HepG2 (cell line): ENCODE data around the gene COL5A1. TPM values are rescaled to one million over a fixed set of nuclear protein-coding genes. Genes with fewer than 3 reads are reported as not detected.

Experiments used
- ATAC-seq: fragments of 200-7000 bp; cut with Tn5 transposase; 3 replicates; pipeline ENCODE4 v1.9.1; 2020; ENCODE audit warnings: mild to moderate bottlenecking, moderate library complexity
- BruUV-seq: library from RNA; stranded (reverse); fragments of 400-500 nt; replicated peaks from 2 replicates; lab custom pipeline; 2021; lab: Mats Ljungman, UMichigan
- CTCF ChIA-PET: fragments of 300-600 bp; formaldehyde crosslinking; extraction: SDS; loops from one replicate; lab custom pipeline; 2021; ENCODE audit warnings: low total read pairs, inconsistent platforms, low intra/inter-chr PET ratio; lab: Yijun Ruan, JAX
- POLR2A ChIA-PET: fragments of 350-600 bp; sonication (Branson Sonifier 250); formaldehyde crosslinking; loops from one replicate; lab custom pipeline; 2020; ENCODE audit warnings: antibody characterized with exemption, inconsistent platforms; lab: Yijun Ruan, JAX
- DNase-seq: peaks from one replicate; pipeline ENCODE4 v3.0.0-alpha.2; 2015; ENCODE audit warnings: low spot score
- FAIRE-seq: peaks from 3 replicates; lab custom pipeline; 2011; peaks lifted over from hg19 to GRCh38; lab: Jason Lieb, UNC
- H2AFZ ChIP-seq: one replicate; pipeline ENCODE4 v1.6.1; 2011; ENCODE audit warnings: low read length, inconsistent platforms
- H3K27ac ChIP-seq: fragments of 300-600 bp; 3 replicates; pipeline ENCODE4 v1.8.0; 2011; ENCODE audit warnings: mixed run types, mild to moderate bottlenecking, mixed read lengths, low read length, inconsistent platforms; ENCODE audit not compliant: insufficient read depth; ENCODE audit errors: extremely low read length
- H3K27me3 ChIP-seq, 2 experiments: fragments of 200-600 bp in 1 of 2; 2 replicates in 1 of 2; 3 replicates in 1 of 2; pipeline versions ENCODE4 v1.6.0 to v1.8.0; 2011; ENCODE audit warnings: low read length in 2 of 2, mild to moderate bottlenecking in 2 of 2, moderate library complexity in 2 of 2, inconsistent platforms in 1 of 2; ENCODE audit not compliant: insufficient read depth in 2 of 2, control insufficient read depth in 1 of 2
- H3K36me3 ChIP-seq, 2 experiments: fragments of 200-600 bp in 1 of 2; replicated peaks in 1 of 2; 2 replicates in 1 of 2; 3 replicates in 1 of 2; pipeline versions ENCODE4 v1.5.1 to v1.8.0; 2011; ENCODE audit warnings: low read length in 2 of 2, inconsistent platforms in 1 of 2; ENCODE audit not compliant: insufficient read depth in 2 of 2, control insufficient read depth in 1 of 2
- H3K4me1 ChIP-seq: 2 replicates; pipeline ENCODE4 v1.5.1; 2012; ENCODE audit warnings: low read length, inconsistent platforms; ENCODE audit not compliant: insufficient read depth
- H3K4me2 ChIP-seq: 2 replicates; pipeline ENCODE4 v1.6.0; 2011; ENCODE audit warnings: low read depth, low read length, inconsistent platforms
- H3K4me3 ChIP-seq, 3 experiments: fragments of 200-600 bp in 1 of 3; sonication (generic), shearing (Covaris generic) in 1 of 3; replicated peaks in 1 of 3; 2 replicates each; pipeline ENCODE4 v1.5.1; 2011 to 2016; ENCODE audit warnings: low read length in 3 of 3, inconsistent platforms in 2 of 3, low read depth in 2 of 3, mild to moderate bottlenecking in 2 of 3, control low read depth in 1 of 3, mixed read lengths in 1 of 3; ENCODE audit not compliant: insufficient read depth in 1 of 3
- H3K79me2 ChIP-seq: one replicate; pipeline ENCODE4 v1.6.1; 2011; ENCODE audit warnings: low read length, inconsistent platforms; ENCODE audit not compliant: insufficient read depth
- H3K9ac ChIP-seq: 2 replicates; pipeline ENCODE4 v1.6.0; 2011; ENCODE audit warnings: mild to moderate bottlenecking, low read depth, low read length, inconsistent platforms; ENCODE audit not compliant: insufficient read depth
- H3K9me3 ChIP-seq: 2 replicates; pipeline ENCODE4 v1.5.1; 2012; ENCODE audit warnings: mild to moderate bottlenecking, low read length
- H4K20me1 ChIP-seq: 2 replicates; pipeline ENCODE4 v1.6.0; 2011; ENCODE audit warnings: inconsistent platforms, mild to moderate bottlenecking, low read length, moderate library complexity; ENCODE audit not compliant: insufficient read depth
- KLF9 ChIP-seq: IDR thresholded peaks from 2 replicates; pipeline ENCODE4 v1.6.1; 2016; ENCODE audit warnings: low read depth
- NCOR1 ChIP-seq: fragments of 200-600 bp; sonication (generic); IDR thresholded peaks from 2 replicates; pipeline ENCODE4 v1.7.0; 2017; ENCODE audit warnings: antibody characterized with exemption, low read length, borderline replicate concordance
- PAX8 ChIP-seq: sonication (generic); formaldehyde crosslinking; IDR thresholded peaks from 2 replicates; pipeline ENCODE4 v1.8.0; 2022; ENCODE audit warnings: mild to moderate bottlenecking, missing genetic modification reagents, borderline replicate concordance
- TFDP2 ChIP-seq: sonication (generic); formaldehyde crosslinking; IDR thresholded peaks from 2 replicates; pipeline ENCODE4 v1.4.0; 2020; ENCODE audit warnings: missing genetic modification reagents
- ZC3H4 ChIP-seq: sonication (generic); formaldehyde crosslinking; IDR thresholded peaks from 2 replicates; pipeline ENCODE4 v1.4.0; 2020; ENCODE audit warnings: missing genetic modification reagents, borderline replicate concordance
- ZNF124 ChIP-seq: sonication (generic); formaldehyde crosslinking; IDR thresholded peaks from 2 replicates; pipeline ENCODE4 v1.4.0; 2020; ENCODE audit warnings: missing genetic modification reagents
- ZNF17 ChIP-seq: sonication (generic); formaldehyde crosslinking; IDR thresholded peaks from 2 replicates; pipeline ENCODE4 v1.5.0; 2020; ENCODE audit warnings: mild to moderate bottlenecking, missing genetic modification reagents
- ZNF530 ChIP-seq: sonication (generic); formaldehyde crosslinking; IDR thresholded peaks from 2 replicates; pipeline ENCODE4 v1.5.0; 2020; ENCODE audit warnings: low read depth, mild to moderate bottlenecking, missing genetic modification reagents
- ZNF574 ChIP-seq: sonication (generic); formaldehyde crosslinking; IDR thresholded peaks from 2 replicates; pipeline ENCODE4 v1.4.0; 2020; ENCODE audit warnings: missing genetic modification reagents
- ZNF747 ChIP-seq: sonication (generic); formaldehyde crosslinking; IDR thresholded peaks from 2 replicates; pipeline ENCODE4 v1.8.1; 2023; ENCODE audit warnings: missing genetic modification reagents, mild to moderate bottlenecking, borderline replicate concordance
- WGBS: methylation state at CpG from one replicate; pipeline ENCODE4 v1.1.6; 2017; ENCODE audit warnings: low lambda C conversion rate; 5-methylcytosine and 5-hydroxymethylcytosine counted together
- in situ Hi-C: cut with HindIII; loops from 2 replicates; pipeline ENCODE4 v1.10.0; 2017; ENCODE audit warnings: low pct_unique_long_range_greater_than_20kb; ENCODE audit not compliant: extremely low pct_ligation_motif_present
- intact Hi-C: fragments of 100-400 bp; cut with micrococcal nuclease; formaldehyde crosslinking; loops from one replicate; pipeline ENCODE4 v1.10.0; 2022; ENCODE audit not compliant: unreplicated experiment
- polyA plus RNA-seq, 8 experiments: library from polyadenylated mRNA; depleted of rRNA in 3 of 8; stranded (reverse) in 7 of 8; unstranded in 1 of 8; fragments of >200 nt; fragmentation: Illumina TruSeq in 4 of 8; extraction: Trizol in 4 of 8; gene quantifications; 2 replicates each; pipeline versions ENCODE4 v1.2.1 to v1.2.3, GENCODE V29; 2011 to 2016; ENCODE audit warnings: low read depth in 4 of 8, missing spikeins in 1 of 8, mixed read lengths in 1 of 8; ENCODE audit not compliant: insufficient read depth in 1 of 8
- total RNA-seq, 5 experiments: library from RNA; depleted of rRNA; stranded (reverse); fragments of >200 nt; fragmentation: Illumina TruSeq; extraction: Trizol; gene quantifications; 2 replicates each; pipeline ENCODE4 v1.2.3, GENCODE V29; 2016; ENCODE audit warnings: low read depth in 1 of 5
- TF ChIP-seq, protein P1 (sequence below): sonication (generic); formaldehyde crosslinking; IDR thresholded peaks from 2 replicates; pipeline ENCODE4 v1.5.0; 2020; ENCODE audit warnings: mild to moderate bottlenecking, missing genetic modification reagents
- TF ChIP-seq, protein P2 (sequence below): sonication (generic); IDR thresholded peaks from 2 replicates; pipeline ENCODE4 v1.6.1; 2016; ENCODE audit warnings: low read depth, borderline replicate concordance

Gene COL5A1
- total and polyA plus RNA-seq, 2 of the 13 experiments (the other 11 are each of a cell fraction or from before 2014, with no cell fraction given) = not detected

DNA sequence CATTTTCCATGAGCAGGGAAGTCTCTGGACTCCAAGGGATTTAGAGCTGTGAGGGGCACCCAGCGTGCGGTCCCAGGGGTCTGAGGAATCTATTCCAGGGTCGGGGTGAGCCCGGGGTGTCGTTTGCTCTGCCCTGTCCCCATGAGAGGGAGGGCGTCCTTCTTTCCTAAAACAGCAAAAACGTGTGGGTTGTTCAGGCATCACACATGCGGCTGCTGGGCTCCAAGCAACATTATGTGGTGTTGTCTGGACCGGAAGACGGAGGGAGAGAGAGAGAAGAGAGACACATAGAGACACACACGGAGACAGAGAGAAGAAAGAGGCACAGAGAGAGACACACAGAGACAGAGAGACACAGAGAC, 42.7 kb upstream of the COL5A1 start:
- Histone ChIP-seq H3K79me2 (no peaks in the 10 kb centered on the region), H3K27ac (no peak overlapping the region), H2AFZ (no peak overlapping the region), H3K9me3 (no peaks in the 10 kb centered on the region), H3K4me1 (no peaks in the 10 kb centered on the region), H3K4me2 (no peak overlapping the region), H4K20me1 (0 out of 2 replicates have a peak, but pooled peaks cover 2% of the 10 kb centered on the region), H3K4me3 (no peak overlapping the region), H3K36me3 (no peaks in the 10 kb centered on the region), H3K27me3 (peaks cover 5 to 49% of the 10 kb centered on the region in 2 experiments; a peak in 3 of 5 replicates), H3K9ac (no peak overlapping the region)
- intact Hi-C loops (no loop called here), in situ Hi-C loops (no loop called here)
- CTCF ChIA-PET = no interaction called here
- no TSS peak for BruUV-seq
- TF ChIP-seq ZC3H4 = no peak
- TF ChIP-seq, protein P1, sequence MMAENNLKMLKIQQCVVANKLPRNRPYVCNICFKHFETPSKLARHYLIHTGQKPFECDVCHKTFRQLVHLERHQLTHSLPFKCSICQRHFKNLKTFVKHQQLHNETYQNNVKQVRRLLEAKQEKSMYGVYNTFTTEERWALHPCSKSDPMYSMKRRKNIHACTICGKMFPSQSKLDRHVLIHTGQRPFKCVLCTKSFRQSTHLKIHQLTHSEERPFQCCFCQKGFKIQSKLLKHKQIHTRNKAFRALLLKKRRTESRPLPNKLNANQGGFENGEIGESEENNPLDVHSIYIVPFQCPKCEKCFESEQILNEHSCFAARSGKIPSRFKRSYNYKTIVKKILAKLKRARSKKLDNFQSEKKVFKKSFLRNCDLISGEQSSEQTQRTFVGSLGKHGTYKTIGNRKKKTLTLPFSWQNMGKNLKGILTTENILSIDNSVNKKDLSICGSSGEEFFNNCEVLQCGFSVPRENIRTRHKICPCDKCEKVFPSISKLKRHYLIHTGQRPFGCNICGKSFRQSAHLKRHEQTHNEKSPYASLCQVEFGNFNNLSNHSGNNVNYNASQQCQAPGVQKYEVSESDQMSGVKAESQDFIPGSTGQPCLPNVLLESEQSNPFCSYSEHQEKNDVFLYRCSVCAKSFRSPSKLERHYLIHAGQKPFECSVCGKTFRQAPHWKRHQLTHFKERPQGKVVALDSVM (CRISPR knock-in tag) = peak; percentile 30; the same call in 1 of the 2 replicates
- peak; percentile 19; the same call in 2 of the 3 replicates for ATAC-seq
- 4% methylated on average over 8 of the region's 11 CpGs for WGBS
- DNase-seq = no peak
- FAIRE-seq = no peak
- POLR2A ChIA-PET = no interaction called here

DNA sequence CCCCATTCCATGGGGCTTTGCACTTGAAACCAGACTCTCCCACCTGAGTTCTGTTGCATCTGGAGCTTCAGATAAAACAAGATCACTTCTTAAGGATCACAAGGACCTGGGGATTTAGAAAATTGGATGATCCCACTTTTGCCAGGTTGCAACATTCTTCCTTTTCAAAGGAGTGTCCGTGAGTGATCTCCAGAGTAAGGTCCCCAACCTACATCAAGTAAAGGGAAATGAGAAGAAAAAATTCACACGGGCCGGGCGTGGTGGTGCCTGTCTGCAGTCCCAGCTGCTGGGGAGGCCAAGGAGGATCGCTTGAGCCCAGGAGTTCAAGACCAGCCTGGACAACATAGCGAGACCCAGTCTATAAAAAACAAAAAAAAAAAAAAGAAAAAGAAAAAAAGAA, 41.2 kb upstream of the COL5A1 start:
- H3K27ac ChIP-seq = no peak overlapping the region
- 0 out of 2 replicates have a peak, but pooled peaks cover 2% of the 10 kb centered on the region for H4K20me1 ChIP-seq
- H3K4me2 ChIP-seq = no peak overlapping the region
- no peak for FAIRE-seq
- no peak overlapping the region for H3K9ac ChIP-seq
- intact Hi-C loops = no loop called here
- POLR2A ChIA-PET = no interaction called here
- ATAC-seq = no peak
- no peak overlapping the region for H2AFZ ChIP-seq
- CTCF ChIA-PET = no interaction called here
- H3K79me2 ChIP-seq = no peaks in the 10 kb centered on the region
- DNase-seq = no peak
- no peak overlapping the region for H3K4me3 ChIP-seq
- WGBS = 27% methylated on average over 6 of the region's 6 CpGs
- in situ Hi-C loops = no loop called here
- H3K36me3 ChIP-seq = no peaks in the 10 kb centered on the region
- H3K27me3 ChIP-seq = peaks cover 3 to 50% of the 10 kb centered on the region in 2 experiments; a peak in 3 of 5 replicates
- H3K9me3 ChIP-seq = no peaks in the 10 kb centered on the region
- no TSS peak for BruUV-seq
- no peaks in the 10 kb centered on the region for H3K4me1 ChIP-seq
- TF ChIP-seq, protein P2, sequence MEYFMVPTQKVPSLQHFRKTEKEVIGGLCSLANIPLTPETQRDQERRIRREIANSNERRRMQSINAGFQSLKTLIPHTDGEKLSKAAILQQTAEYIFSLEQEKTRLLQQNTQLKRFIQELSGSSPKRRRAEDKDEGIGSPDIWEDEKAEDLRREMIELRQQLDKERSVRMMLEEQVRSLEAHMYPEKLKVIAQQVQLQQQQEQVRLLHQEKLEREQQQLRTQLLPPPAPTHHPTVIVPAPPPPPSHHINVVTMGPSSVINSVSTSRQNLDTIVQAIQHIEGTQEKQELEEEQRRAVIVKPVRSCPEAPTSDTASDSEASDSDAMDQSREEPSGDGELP = no peak
- TF ChIP-seq ZNF747 = no peak
- TF ChIP-seq PAX8 = no peak
- no peak for TF ChIP-seq ZNF574 (CRISPR knock-in tag)
- TF ChIP-seq NCOR1 = no peak
- TF ChIP-seq TFDP2 = no peak
- no peak for TF ChIP-seq ZNF124
- TF ChIP-seq KLF9 (CRISPR knock-in tag) = no peak
- TF ChIP-seq ZNF530 = no peak
- no peak for TF ChIP-seq ZNF17 (CRISPR knock-in tag)
